ENCODE results near the gene BSND.
A peak's percentile ranks its signal among the peaks of the same experiment; 100 is the strongest.

DNA sequence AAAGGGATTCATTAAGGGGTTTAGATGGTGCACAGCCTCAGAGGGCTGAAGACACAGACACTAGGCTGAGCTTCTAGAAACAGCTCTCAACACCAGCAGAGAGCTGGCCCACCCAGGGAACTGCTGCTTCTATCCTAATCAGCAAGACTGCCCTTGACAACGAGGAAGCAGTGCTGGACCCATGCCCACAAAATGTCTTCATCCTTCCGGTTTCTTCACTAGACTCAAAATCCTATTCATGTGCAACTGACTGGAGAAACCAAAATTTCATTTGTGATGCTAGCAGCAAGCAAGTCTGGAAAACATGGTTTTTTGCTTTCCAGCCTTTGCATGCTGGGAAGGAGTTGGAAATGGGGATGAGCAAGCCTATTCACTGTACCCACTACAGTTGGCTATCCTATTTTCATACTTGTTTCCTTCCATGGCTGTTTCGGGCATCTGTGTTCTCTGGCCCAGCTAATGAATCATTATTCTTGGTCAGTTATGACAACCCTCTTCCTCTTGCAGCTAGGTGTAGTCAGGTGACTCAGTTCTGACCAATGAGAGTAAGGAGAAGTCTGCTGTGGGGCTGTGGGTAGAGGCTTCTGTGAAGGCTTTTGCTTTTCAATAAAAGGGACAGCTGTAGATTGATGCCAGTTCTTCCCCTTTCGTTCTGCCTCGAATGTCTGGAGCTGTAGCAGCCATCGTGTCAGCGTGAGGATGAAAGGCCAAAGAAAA is 33.0 kb upstream of the BSND start:
- TF ChIP-seq CREB1 (IDR thresholded peaks at IDR 0.05; ENCODE audit: low read depth) (no peak), NFIC (IDR thresholded peaks at IDR 0.05) (no peak), TAF1 (IDR thresholded peaks at IDR 0.05; ENCODE audit: low read depth) (no peak), USF1 (IDR thresholded peaks at IDR 0.05) (peak; percentile 78), FOXM1 (IDR thresholded peaks at IDR 0.05; ENCODE audit: borderline replicate concordance, low read depth) (no peak), EP300 (IDR thresholded peaks at IDR 0.05; ENCODE audit: borderline replicate concordance) (no peak), TCF12 (IDR thresholded peaks at IDR 0.05; ENCODE audit: low read depth) (no peak), YY1 (IDR thresholded peaks at IDR 0.05; ENCODE audit: low read depth) (no peak), RAD21 (IDR thresholded peaks at IDR 0.05; ENCODE audit: low read depth) (no peak), CEBPB (IDR thresholded peaks at IDR 0.05) (no peak), TEAD4 (IDR thresholded peaks at IDR 0.05) (no peak), EGR1 (IDR thresholded peaks at IDR 0.05) (no peak)
- TF ChIP-seq, protein P1, sequence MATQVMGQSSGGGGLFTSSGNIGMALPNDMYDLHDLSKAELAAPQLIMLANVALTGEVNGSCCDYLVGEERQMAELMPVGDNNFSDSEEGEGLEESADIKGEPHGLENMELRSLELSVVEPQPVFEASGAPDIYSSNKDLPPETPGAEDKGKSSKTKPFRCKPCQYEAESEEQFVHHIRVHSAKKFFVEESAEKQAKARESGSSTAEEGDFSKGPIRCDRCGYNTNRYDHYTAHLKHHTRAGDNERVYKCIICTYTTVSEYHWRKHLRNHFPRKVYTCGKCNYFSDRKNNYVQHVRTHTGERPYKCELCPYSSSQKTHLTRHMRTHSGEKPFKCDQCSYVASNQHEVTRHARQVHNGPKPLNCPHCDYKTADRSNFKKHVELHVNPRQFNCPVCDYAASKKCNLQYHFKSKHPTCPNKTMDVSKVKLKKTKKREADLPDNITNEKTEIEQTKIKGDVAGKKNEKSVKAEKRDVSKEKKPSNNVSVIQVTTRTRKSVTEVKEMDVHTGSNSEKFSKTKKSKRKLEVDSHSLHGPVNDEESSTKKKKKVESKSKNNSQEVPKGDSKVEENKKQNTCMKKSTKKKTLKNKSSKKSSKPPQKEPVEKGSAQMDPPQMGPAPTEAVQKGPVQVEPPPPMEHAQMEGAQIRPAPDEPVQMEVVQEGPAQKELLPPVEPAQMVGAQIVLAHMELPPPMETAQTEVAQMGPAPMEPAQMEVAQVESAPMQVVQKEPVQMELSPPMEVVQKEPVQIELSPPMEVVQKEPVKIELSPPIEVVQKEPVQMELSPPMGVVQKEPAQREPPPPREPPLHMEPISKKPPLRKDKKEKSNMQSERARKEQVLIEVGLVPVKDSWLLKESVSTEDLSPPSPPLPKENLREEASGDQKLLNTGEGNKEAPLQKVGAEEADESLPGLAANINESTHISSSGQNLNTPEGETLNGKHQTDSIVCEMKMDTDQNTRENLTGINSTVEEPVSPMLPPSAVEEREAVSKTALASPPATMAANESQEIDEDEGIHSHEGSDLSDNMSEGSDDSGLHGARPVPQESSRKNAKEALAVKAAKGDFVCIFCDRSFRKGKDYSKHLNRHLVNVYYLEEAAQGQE (IDR thresholded peaks at IDR 0.05; ENCODE audit: low read depth) = no peak
- TF ChIP-seq, protein P2, sequence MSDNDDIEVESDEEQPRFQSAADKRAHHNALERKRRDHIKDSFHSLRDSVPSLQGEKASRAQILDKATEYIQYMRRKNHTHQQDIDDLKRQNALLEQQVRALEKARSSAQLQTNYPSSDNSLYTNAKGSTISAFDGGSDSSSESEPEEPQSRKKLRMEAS (IDR thresholded peaks at IDR 0.05) = no peak
